Brain pericyte (primary cell): Measurements from ENCODE around the gene SLC22A31.
A peak's percentile ranks its signal among the peaks of the same experiment; 100 is the strongest.
"Not testable (repeated sequence)": the region's sequence is repeated elsewhere in the genome, so short reads cannot be mapped to it uniquely, and the experiment has no call there.

Experiments
- DNase-seq: peaks from one replicate; pipeline ENCODE4 v3.0.0-alpha.2; 2012; ENCODE audit warnings: low read depth, low spot score

The SLC22A31 gene

GRCh38 chr16:89192956-89193575 lies 7.3 kb downstream of the SLC22A31 start:
- DNase-seq = no peak

- DNase-seq = peak; percentile 75
These were observed 8.0 kb downstream of the SLC22A31 start for GRCh38 chr16:89192186-89192955.

- no peak for DNase-seq
These were observed 8.5 kb downstream of the SLC22A31 start for GRCh38 chr16:89191901-89192185.

GRCh38 chr16:89191033-89191900 lies 9.1 kb downstream of the SLC22A31 start:
- no peak for DNase-seq

- DNase-seq = no peak
These were observed 10.0 kb downstream of the SLC22A31 start for GRCh38 chr16:89190150-89190958.

GRCh38 chr16:89189358-89190025 lies 10.8 kb downstream of the SLC22A31 start:
- no peak for DNase-seq

GRCh38 chr16:89188471-89189357 lies 11.6 kb downstream of the SLC22A31 start:
- not testable (repeated sequence) for DNase-seq

GRCh38 chr16:89187770-89188392 lies 12.5 kb downstream of the SLC22A31 start:
- DNase-seq = no peak

GRCh38 chr16:89187032-89187769 lies 13.1 kb downstream of the SLC22A31 start:
- DNase-seq = no peak

- not testable (repeated sequence) for DNase-seq
These were observed 13.7 kb downstream of the SLC22A31 start for GRCh38 chr16:89186593-89187031.

- DNase-seq = not testable (repeated sequence)
These were observed 14.3 kb downstream of the SLC22A31 start for GRCh38 chr16:89185887-89186592.

GRCh38 chr16:89184933-89185794 lies 15.2 kb downstream of the SLC22A31 start:
- DNase-seq = no peak

GRCh38 chr16:89184677-89184932 lies 15.7 kb downstream of the SLC22A31 start:
- DNase-seq = no peak

GRCh38 chr16:89183975-89184676 lies 16.2 kb downstream of the SLC22A31 start:
- DNase-seq = no peak

GRCh38 chr16:89183463-89183862 lies 16.9 kb downstream of the SLC22A31 start:
- no peak for DNase-seq

- no peak for DNase-seq
These were observed 20.6 kb downstream of the SLC22A31 start for GRCh38 chr16:89179656-89180315.
